Keratinocyte (primary cell): Measurements from ENCODE around the gene FUT7. TPM values are rescaled to one million over a fixed set of nuclear protein-coding genes. Genes with fewer than 3 reads are reported as not detected.
"Not testable (repeated sequence)": the region's sequence is repeated elsewhere in the genome, so short reads cannot be mapped to it uniquely, and the experiment has no call there.

ENCODE experiments used
- DNase-seq: peaks from one replicate; pipeline ENCODE4 v3.0.0-alpha.2; 2011; ENCODE audit warnings: low read depth, missing footprints, low spot score
- FAIRE-seq: peaks from 2 replicates; lab custom pipeline; 2011; peaks lifted over from hg19 to GRCh38; lab: Jason Lieb, UNC
- H2AFZ ChIP-seq: 2 replicates; pipeline ENCODE4 v1.6.0; 2012; ENCODE audit warnings: low read length, control low read depth, inconsistent platforms; ENCODE audit not compliant: control insufficient read depth
- H3K27ac ChIP-seq: 2 replicates; pipeline ENCODE4 v1.5.1; 2011; ENCODE audit warnings: low read length; ENCODE audit not compliant: control insufficient read depth, insufficient read depth
- H3K27me3 ChIP-seq: 3 replicates; pipeline ENCODE4 v1.6.0; 2011; ENCODE audit warnings: low read length; ENCODE audit not compliant: control insufficient read depth, insufficient read depth; ENCODE audit errors: extremely low read depth
- H3K36me3 ChIP-seq, 2 experiments: 2 replicates in 1 of 2; 3 replicates in 1 of 2; pipeline ENCODE4 v1.5.1; 2011; ENCODE audit warnings: low read length in 2 of 2, mild to moderate bottlenecking in 1 of 2; ENCODE audit not compliant: control insufficient read depth in 2 of 2, insufficient read depth in 2 of 2; ENCODE audit errors: extremely low read depth in 1 of 2
- H3K4me1 ChIP-seq: 3 replicates; pipeline ENCODE4 v1.5.1; 2011; ENCODE audit warnings: low read length; ENCODE audit not compliant: control insufficient read depth, insufficient read depth; ENCODE audit errors: extremely low read depth
- H3K4me2 ChIP-seq: 3 replicates; pipeline ENCODE4 v1.6.0; 2011; ENCODE audit warnings: low read depth, low read length; ENCODE audit not compliant: control insufficient read depth, insufficient read depth; ENCODE audit errors: extremely low read depth
- H3K4me3 ChIP-seq, 3 experiments: fragments of 200-600 bp in 1 of 3; sonication (generic) in 1 of 3; 2 replicates in 2 of 3; 3 replicates in 1 of 3; pipeline ENCODE4 v1.5.1; 2011 to 2016; ENCODE audit warnings: low read length in 3 of 3, mild to moderate bottlenecking in 3 of 3, control low read depth in 2 of 3, inconsistent platforms in 1 of 3, low read depth in 1 of 3, mixed read lengths in 1 of 3, mixed run types in 1 of 3, moderate library complexity in 1 of 3; ENCODE audit not compliant: control insufficient read depth in 2 of 3, insufficient read depth in 2 of 3; ENCODE audit errors: extremely low read depth in 1 of 3
- H3K79me2 ChIP-seq: 2 replicates; pipeline ENCODE4 v1.6.0; 2012; ENCODE audit warnings: low read length; ENCODE audit not compliant: control insufficient read depth, insufficient read depth
- H3K9ac ChIP-seq: 3 replicates; pipeline ENCODE4 v1.6.0; 2011; ENCODE audit warnings: low read length; ENCODE audit not compliant: control insufficient read depth, insufficient read depth; ENCODE audit errors: extremely low read depth
- H3K9me1 ChIP-seq: 3 replicates; pipeline ENCODE4 v1.6.0; 2011; ENCODE audit warnings: low read length; ENCODE audit not compliant: control insufficient read depth, insufficient read depth; ENCODE audit errors: extremely low read depth
- H3K9me3 ChIP-seq: 2 replicates; pipeline ENCODE4 v1.5.1; 2012; ENCODE audit warnings: low read depth, low read length; ENCODE audit not compliant: control insufficient read depth
- H4K20me1 ChIP-seq: 3 replicates; pipeline ENCODE4 v1.6.0; 2011; ENCODE audit warnings: low read length; ENCODE audit not compliant: control insufficient read depth, insufficient read depth; ENCODE audit errors: extremely low read depth
- EZH2 ChIP-seq: IDR thresholded peaks from one replicate; pipeline ENCODE4 v1.6.1; 2012; ENCODE audit warnings: inconsistent platforms, mild to moderate bottlenecking, low read length, moderate library complexity
- dilution Hi-C: fragments of 300-500 bp; cut with MboI; formaldehyde crosslinking; loops from one replicate; pipeline ENCODE4 v1.7.0; 2020; ENCODE audit warnings: low sequenced_read_pairs; ENCODE audit not compliant: extremely low pct_ligation_motif_present
- polyA plus RNA-seq, 5 experiments: library from polyadenylated mRNA; depleted of rRNA in 3 of 5; stranded (reverse) in 3 of 5; stranded (forward) in 1 of 5; unstranded in 1 of 5; fragments of >200 nt; gene quantifications; 1 replicate in 1 of 5; 2 replicates in 3 of 5; 3 replicates in 1 of 5; pipeline versions ENCODE4 v1.2.1 to v1.2.3, GENCODE V29; 2011 to 2012; ENCODE audit warnings: missing spikeins in 2 of 5, low read depth in 1 of 5, low replicate concordance in 1 of 5
- TF ChIP-seq, protein P1 (sequence below), 3 experiments: IDR thresholded peaks in 1 of 3; conservative IDR thresholded peaks in 1 of 3; optimal IDR thresholded peaks in 1 of 3; 2 replicates in 2 of 3; 3 replicates in 1 of 3; pipeline versions ENCODE3 to v1.5.1; 2011; ENCODE audit warnings: low read length in 3 of 3, mild to moderate bottlenecking in 3 of 3, moderate library complexity in 2 of 3, control low read depth in 1 of 3, inconsistent platforms in 1 of 3; ENCODE audit not compliant: insufficient read depth in 2 of 3; ENCODE audit errors: extremely low read depth in 1 of 3

The FUT7 gene
- polyA plus RNA-seq, 1 donor (not counting 4 experiments of a cell fraction or from before 2014, with no cell fraction given): not detected

DNA sequence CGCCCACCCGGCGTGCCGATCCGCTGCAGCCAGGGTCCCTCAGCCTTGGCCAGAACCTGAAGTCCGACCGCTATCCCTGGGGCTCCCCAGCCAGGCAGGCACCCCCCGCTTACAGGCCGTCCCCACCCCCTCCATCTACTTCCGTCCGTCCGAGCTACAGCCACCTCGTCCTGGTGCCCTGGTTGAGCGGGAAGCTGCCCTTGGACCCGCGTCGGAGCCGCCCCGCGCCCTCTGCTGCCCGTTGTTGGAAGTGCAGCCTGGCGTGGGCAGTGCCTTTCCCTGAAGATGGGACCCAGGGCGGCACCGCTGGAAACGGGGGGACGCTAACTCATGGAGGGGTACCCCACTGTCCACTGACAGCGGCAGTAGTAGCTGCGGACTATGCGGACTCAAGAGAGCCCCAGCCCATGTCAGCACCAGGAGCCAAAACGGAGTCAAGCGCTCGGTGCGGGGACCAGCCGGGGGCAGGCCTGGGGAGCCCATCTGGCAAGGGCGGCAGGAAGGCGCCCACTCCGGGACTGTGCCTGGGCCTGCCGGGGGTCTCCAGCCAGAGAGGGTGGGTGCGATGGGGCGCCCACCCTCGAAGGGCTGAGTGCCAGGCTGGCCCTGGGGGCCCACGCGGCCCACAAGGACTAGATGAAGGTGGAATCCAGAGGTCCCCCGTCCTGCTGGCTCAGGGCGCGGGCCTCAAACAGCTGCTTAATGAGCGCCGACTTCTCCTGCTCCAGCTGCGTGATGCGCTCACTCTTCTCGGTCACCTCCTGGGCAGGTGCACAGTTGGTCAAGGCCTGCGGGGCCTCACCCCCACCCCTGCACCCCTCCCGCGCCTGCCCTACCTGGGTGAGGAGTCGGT is 32.4 kb upstream of the FUT7 start:
- TF ChIP-seq, protein P1, sequence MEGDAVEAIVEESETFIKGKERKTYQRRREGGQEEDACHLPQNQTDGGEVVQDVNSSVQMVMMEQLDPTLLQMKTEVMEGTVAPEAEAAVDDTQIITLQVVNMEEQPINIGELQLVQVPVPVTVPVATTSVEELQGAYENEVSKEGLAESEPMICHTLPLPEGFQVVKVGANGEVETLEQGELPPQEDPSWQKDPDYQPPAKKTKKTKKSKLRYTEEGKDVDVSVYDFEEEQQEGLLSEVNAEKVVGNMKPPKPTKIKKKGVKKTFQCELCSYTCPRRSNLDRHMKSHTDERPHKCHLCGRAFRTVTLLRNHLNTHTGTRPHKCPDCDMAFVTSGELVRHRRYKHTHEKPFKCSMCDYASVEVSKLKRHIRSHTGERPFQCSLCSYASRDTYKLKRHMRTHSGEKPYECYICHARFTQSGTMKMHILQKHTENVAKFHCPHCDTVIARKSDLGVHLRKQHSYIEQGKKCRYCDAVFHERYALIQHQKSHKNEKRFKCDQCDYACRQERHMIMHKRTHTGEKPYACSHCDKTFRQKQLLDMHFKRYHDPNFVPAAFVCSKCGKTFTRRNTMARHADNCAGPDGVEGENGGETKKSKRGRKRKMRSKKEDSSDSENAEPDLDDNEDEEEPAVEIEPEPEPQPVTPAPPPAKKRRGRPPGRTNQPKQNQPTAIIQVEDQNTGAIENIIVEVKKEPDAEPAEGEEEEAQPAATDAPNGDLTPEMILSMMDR (optimal IDR thresholded peaks at IDR 0.05 in 1 of 3, IDR thresholded peaks at IDR 0.05 in 1 of 3, conservative IDR thresholded peaks at IDR 0.05 in 1 of 3; ENCODE audit: extremely low read depth in 1 of 3, insufficient read depth in 2 of 3, low read length in 3 of 3): peak; percentile 74 to 97 (median 95)
- TF ChIP-seq EZH2: no peak
- Histone ChIP-seq H3K9me1 (no peaks in the 10 kb centered on the region), H3K36me3 (no peaks in the 10 kb centered on the region), H4K20me1 (no peaks in the 10 kb centered on the region), H3K4me1 (peaks cover 18% of the 10 kb centered on the region), H3K27ac (no peak overlapping the region), H3K4me2 (no peak overlapping the region), H3K4me3 (no peak overlapping the region), H3K9ac (no peak overlapping the region), H3K79me2 (no peaks in the 10 kb centered on the region), H3K9me3 (no peaks in the 10 kb centered on the region), H3K27me3 (no peaks in the 10 kb centered on the region), H2AFZ (no peak overlapping the region)
- DNase-seq (no peak), FAIRE-seq (no peak)
- dilution Hi-C loops: no loop called here

DNA sequence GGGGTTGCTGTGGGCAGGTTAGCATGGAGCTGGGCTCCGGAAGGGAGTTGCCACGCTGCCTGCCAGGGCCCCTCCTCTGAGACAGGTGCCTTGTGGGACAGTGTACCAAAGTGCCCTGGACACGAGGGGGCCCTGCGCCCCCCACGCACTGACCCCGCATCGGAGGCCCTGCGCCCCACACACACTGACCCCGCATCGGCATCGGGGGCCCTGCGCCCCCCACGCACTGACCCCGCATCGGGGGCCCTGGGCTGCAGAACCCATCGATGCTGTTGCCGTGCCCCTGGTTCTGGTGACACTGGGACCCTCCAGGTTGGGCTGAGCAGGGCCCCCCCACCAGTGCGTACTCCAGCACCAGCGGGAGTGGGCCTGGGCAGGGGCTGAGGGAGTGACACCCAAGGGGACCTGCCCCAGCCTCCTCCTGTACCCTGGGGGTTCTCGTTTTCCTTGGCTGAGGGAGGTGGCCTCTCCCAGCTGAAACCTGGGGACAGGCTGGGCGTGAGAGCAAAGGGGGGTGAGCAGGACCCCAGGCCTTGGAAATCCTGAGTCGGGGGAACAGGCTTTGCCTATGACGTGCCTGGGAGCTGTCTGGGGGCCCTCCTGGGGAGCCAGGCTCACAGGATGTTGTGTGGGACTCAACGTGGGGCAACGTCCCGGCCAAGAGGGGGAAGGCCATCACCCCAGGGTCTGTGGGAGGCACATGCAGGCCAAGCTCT is 31.6 kb upstream of the FUT7 start:
- H3K9me3 ChIP-seq: no peaks in the 10 kb centered on the region
- H3K27ac ChIP-seq: no peak overlapping the region
- no peak overlapping the region for H3K9ac ChIP-seq
- no peak overlapping the region for H3K4me2 ChIP-seq
- dilution Hi-C loops: no loop called here
- TF ChIP-seq EZH2: no peak
- TF ChIP-seq, protein P1 (optimal IDR thresholded peaks at IDR 0.05 in 1 of 3, IDR thresholded peaks at IDR 0.05 in 1 of 3, conservative IDR thresholded peaks at IDR 0.05 in 1 of 3; ENCODE audit: extremely low read depth in 1 of 3, insufficient read depth in 2 of 3, low read length in 3 of 3): no peak
- no peaks in the 10 kb centered on the region for H3K79me2 ChIP-seq
- peaks cover 16% of the 10 kb centered on the region for H3K4me1 ChIP-seq
- DNase-seq: no peak
- H3K9me1 ChIP-seq: no peaks in the 10 kb centered on the region
- H3K36me3 ChIP-seq: no peaks in the 10 kb centered on the region
- H4K20me1 ChIP-seq: no peaks in the 10 kb centered on the region
- H3K27me3 ChIP-seq: no peaks in the 10 kb centered on the region
- H2AFZ ChIP-seq: no peak overlapping the region
- FAIRE-seq: no peak
- H3K4me3 ChIP-seq: no peak overlapping the region

DNA sequence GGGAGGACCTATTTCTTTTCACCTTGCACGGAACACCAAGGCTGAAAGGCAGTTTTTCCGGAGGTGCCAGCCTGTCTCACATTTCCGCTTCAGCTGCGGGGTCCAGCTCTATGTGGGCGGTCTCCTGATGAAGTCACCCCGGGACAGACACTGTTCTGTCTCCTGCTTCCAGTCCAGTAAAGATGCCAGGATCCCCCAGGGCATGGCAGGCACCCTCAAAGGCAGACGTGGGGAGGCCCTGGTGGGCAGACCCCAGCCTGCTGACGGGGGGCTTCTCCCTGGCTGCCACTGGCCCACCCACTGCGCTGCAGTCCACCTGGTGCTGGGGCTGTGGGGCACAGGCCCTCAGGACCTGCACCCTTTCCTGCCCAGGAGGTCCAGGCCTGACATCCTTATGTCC is 30.9 kb upstream of the FUT7 start:
- H3K9me1 ChIP-seq, H3K27ac ChIP-seq, FAIRE-seq, dilution Hi-C loops, DNase-seq, H3K36me3 ChIP-seq, H3K79me2 ChIP-seq, H3K4me3 ChIP-seq, H2AFZ ChIP-seq, H3K9ac ChIP-seq, H4K20me1 ChIP-seq, H3K27me3 ChIP-seq, H3K9me3 ChIP-seq: not testable (repeated sequence)
- Histone ChIP-seq H3K4me2 (peak overlapping the region; percentile 54), H3K4me1 (peaks cover 12% of the 10 kb centered on the region)
